ENCODE results near the gene LPCAT4.
"Not testable (repeated sequence)": the region's sequence is repeated elsewhere in the genome, so short reads cannot be mapped to it uniquely, and the experiment has no call there.

The LPCAT4 gene

GRCh38 chr15:34364041-34364440, 3.0 kb downstream of the LPCAT4 start:
- no peak for DNase-seq (ENCODE audit: low read depth in 2 of 2)

- DNase-seq (ENCODE audit: low read depth in 2 of 2), result no peak
Measured at GRCh38 chr15:34362047-34362773, 4.8 kb downstream of the LPCAT4 start.

GRCh38 chr15:34361278-34361677, 5.7 kb downstream of the LPCAT4 start:
- DNase-seq (ENCODE audit: low read depth in 2 of 2), result no peak

GRCh38 chr15:34360298-34360697, 6.7 kb downstream of the LPCAT4 start:
- DNase-seq (ENCODE audit: low read depth in 2 of 2), result no peak

GRCh38 chr15:34359416-34359815, 7.6 kb downstream of the LPCAT4 start:
- DNase-seq (ENCODE audit: low read depth in 2 of 2), result no peak

DNA sequence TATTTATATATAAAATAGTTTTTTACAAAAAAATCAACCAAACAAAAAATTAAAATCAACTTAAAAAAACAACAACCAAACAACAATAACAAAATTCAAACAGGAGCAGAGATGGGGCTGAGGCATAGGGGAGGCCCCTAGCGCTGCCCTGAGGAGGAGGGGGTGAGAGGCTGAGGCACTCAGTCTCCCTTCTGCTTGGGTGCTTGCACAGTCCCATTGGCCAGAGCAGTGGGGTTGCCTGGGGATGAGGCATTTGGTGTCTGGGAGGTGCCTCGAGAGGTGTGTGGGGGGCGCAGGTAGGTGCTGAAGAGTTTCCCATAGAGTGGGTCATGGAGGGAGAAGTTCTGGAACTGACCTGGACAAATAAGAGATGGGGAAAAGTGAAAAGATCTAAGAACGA, 8.0 kb downstream of the LPCAT4 start:
- DNase-seq (ENCODE audit: low read depth in 2 of 2), result no peak

- DNase-seq (ENCODE audit: low read depth in 2 of 2), result no peak
Measured at GRCh38 chr15:34358367-34358766, 8.6 kb downstream of the LPCAT4 start.

- no peak for DNase-seq (ENCODE audit: low read depth in 2 of 2)
Measured at GRCh38 chr15:34357653-34358052, 9.3 kb downstream of the LPCAT4 start.

DNA sequence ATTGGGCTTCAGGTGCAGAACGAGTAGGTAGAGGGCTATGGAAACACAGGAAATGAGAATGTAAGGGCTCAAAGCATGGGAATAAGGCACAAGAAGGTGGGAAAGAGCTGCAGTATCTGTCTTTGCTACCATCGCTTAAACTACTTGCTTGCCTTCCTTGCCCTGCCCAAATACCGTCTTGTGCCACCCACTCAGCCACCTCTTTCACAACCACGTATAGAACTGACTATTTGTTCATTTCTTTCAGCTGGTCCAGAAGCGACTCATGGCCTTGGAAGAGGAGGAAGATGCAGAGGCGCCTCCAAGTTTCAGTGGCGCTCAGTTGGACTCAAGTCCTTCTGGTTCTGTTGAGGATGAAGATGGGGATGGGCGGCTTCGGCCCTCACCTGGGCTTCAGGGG, 11.8 kb downstream of the LPCAT4 start:
- DNase-seq (ENCODE audit: low read depth in 2 of 2), result no peak

- no peak for DNase-seq (ENCODE audit: low read depth in 2 of 2)
Measured at GRCh38 chr15:34354286-34354685, 12.7 kb downstream of the LPCAT4 start.

- DNase-seq (ENCODE audit: low read depth in 2 of 2), result no peak
Measured at GRCh38 chr15:34353627-34354026, 13.4 kb downstream of the LPCAT4 start.

DNA sequence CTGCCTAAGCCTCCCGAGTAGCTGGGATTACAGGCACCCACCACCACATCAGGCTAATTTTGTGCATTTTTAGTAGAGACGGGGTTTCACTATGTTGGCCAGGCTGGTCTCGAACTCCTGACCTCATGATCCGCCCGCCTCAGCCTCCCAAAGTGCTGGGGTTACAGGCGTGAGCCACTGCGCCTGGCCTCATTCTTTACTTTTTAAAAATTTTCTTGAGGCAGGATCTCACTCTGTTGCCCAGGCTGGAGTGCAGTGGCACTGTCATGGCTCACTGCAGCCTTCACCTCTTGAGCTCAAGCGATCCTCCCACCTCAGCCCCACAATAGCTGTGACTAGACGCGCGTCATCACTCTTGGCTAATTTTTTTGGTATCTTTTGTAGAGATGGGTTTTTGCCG, 14.0 kb downstream of the LPCAT4 start:
- not testable (repeated sequence) for DNase-seq (ENCODE audit: low read depth in 2 of 2)

GRCh38 chr15:34349769-34350168, 17.2 kb downstream of the LPCAT4 start:
- DNase-seq (ENCODE audit: low read depth in 2 of 2), result no peak

- DNase-seq (ENCODE audit: low read depth in 2 of 2), result no peak
Measured at GRCh38 chr15:34348735-34349300, 18.2 kb downstream of the LPCAT4 start.

DNA sequence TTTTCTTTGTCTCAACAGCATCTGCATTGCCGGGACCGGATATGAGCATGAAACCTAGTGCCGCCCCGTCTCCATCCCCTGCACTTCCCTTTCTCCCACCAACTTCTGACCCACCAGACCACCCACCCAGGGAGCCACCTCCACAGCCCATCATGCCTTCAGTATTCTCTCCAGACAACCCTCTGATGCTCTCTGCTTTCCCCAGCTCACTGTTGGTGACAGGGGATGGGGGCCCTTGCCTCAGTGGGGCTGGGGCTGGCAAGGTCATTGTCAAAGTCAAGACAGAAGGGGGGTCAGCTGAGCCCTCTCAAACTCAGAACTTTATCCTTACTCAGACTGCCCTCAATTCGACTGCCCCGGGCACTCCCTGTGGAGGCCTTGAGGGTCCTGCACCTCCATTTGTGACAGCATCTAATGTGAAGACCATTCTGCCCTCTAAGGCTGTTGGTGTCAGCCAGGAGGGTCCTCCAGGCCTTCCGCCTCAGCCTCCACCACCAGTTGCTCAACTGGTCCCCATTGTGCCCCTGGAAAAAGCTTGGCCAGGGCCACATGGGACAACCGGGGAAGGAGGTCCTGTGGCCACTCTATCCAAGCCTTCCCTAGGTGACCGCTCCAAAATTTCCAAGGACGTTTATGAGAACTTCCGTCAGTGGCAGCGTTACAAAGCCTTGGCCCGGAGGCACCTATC, 18.9 kb downstream of the LPCAT4 start:
- DNase-seq (ENCODE audit: low read depth in 2 of 2), result no peak

DNA sequence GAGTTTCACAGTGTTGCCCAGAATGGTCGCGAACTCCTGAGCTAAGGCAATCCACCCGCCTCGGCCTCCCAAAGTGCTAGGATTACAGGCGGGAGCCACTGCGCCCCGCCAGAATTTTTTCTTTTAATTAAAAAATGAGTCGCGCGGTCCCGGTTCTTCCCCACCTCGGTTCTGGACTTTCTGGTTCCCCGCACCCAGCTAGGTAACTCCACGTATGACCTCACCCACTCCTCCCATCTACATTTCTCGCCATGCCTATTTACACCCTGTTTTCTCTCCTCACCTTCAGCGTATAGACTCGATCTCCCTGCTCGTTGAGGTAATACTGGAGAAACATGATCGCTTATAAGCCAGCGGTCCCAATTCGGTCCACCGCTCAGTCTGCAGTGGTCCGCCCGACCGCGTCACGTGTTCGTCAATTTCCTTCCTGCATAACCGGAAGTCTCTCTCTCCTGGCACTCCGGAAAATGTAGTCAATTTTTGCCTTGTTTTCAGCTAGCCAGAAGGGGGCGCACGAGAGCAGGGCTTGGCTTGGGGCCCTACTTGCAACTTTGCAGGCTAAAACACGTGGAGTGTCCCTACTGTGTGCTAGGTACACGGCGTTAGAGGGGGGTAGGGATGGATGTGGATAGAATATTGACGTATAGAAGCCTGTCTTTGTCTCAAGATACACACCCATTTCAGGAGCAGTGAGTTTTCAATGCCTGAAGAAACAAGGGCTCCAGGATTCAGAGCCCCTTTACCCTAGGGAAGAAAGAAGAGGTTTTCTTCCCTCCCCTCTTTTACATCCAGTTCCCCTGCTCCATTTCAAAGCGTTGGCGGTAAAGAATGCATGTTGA, 24.0 kb downstream of the LPCAT4 start, which contains the start of the genes NOP10 and NUTM1:
Gene NOP10 (minus strand): TSS at position 400 of the 839 bp plus-strand sequence. CDS start 63 bp downstream, at position 337.
Gene NUTM1 (plus strand): TSS at position 579 of the 839 bp plus-strand sequence. CDS start 382 bp downstream, outside the sequence.
- DNase-seq (ENCODE audit: low read depth in 2 of 2), result peak; percentile 93 to 98

GRCh38 chr15:34342213-34342736, 24.7 kb downstream of the LPCAT4 start:
- not testable (repeated sequence) for DNase-seq (ENCODE audit: low read depth in 2 of 2)

DNA sequence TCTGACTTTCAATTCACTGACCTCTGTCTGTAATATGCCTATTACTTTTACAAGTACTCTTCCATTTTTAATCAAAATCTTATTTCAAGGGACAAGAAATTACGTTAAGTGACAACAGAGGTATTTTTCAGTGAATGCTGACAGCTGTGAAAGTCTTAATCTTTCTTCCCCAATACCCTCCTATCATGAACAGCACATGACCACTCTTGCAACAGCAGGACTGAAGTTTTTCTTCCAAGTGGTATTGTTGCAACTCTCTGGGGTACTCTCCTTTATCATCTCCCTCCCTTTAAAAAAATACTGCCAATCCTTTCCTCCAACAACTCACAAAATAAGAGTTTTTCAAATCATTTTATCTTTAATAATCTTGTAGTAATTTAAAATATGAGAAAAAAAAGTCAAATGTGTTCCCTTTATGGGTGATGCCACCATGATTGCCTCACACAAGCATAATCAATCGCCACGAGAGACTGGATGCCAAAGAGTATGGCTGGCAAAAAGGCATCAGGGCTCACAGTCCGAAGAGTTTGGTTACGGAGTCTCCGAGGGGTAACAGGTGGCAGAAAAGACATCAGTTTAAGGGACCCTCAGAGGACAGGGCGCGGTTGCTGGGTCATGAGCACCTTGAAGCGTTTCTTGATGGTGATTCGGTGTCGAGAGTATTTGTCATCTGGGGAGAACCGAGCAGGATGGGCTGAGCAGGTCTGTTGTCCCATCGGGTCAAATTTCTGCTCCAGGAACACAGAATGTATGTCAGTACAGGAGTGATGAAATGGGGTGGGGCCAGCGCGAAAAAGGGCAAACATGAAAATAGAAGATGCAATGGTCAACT, 25.4 kb downstream of the LPCAT4 start:
- DNase-seq (ENCODE audit: low read depth in 2 of 2), result no peak

DNA sequence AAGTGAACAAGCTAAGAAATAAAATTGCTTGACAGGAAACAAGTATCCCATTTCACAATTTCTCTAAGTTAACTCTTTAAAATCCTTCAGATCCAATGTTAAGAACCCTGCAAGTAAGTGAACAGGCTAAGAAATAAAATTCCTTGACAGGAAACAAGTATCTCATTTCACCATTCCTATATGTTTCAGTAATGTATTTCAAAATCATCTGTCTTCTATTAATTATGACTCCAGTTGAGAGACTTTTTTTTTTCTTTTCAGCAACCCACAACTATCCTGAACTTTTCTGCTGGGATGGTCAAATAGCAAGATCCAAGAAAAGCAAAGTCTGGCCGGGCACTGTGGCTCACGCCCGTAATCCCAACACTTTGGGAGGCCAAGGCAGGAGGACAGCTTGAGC, 27.1 kb downstream of the LPCAT4 start:
- no peak for DNase-seq (ENCODE audit: low read depth in 2 of 2)

DNA sequence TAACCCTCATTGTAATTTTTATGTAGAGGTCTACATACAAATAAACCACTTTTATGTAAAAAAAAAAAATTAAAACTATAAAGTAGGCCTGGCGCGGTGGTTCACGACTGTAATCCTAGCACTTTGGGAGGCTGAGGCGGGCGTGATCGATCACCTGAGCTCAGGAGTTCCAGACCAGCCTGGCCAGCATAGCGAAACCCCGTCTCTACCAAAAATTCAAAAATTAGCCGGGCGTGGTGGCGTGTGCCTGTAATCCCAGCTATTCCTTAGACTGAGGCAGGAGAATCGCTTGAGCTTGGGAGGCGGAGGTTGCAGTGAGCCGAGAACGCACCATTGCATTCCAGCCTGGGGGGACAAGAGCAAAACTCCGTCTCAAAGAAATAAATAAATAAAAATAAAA, 28.6 kb downstream of the LPCAT4 start:
- no peak for DNase-seq (ENCODE audit: low read depth in 2 of 2)

All from activated CD4-positive, alpha-beta T cell treated with anti-CD3 and anti-CD28 coated beads for 24 hours (primary cell).